MCF 10A (cell line): ENCODE results near the gene METTL15. TPM values are rescaled to one million over a fixed set of nuclear protein-coding genes. Genes with fewer than 3 reads are reported as not detected.
"Not testable (repeated sequence)": the region's sequence is repeated elsewhere in the genome, so short reads cannot be mapped to it uniquely, and the experiment has no call there.

Source experiments
- BruUV-seq: library from RNA; stranded (reverse); fragments of 400-500 nt; replicated peaks from 2 replicates; lab custom pipeline; 2021; lab: Mats Ljungman, UMichigan
- CTCF ChIA-PET: fragments of 300-600 bp; sonication (Branson Sonifier 250); formaldehyde crosslinking; extraction: SDS; loops from one replicate; lab custom pipeline; 2021; ENCODE audit warnings: antibody characterized with exemption, inconsistent platforms; lab: Yijun Ruan, JAX
- POLR2A ChIA-PET: fragments of 300-600, 350-650 bp; sonication (Branson Sonifier 250); formaldehyde crosslinking; extraction: SDS; loops from one replicate; lab custom pipeline; 2020; ENCODE audit warnings: antibody characterized with exemption, inconsistent platforms; lab: Yijun Ruan, JAX
- DNase-seq: peaks from one replicate; pipeline ENCODE4 v3.0.0-alpha.2; 2018; ENCODE audit not compliant: unreplicated experiment
- H3K27ac Mint-ChIP-seq: one replicate; pipeline ENCODE4 v1.8.0; 2022; ENCODE audit warnings: mild to moderate bottlenecking, low read depth, mixed read lengths; ENCODE audit not compliant: unreplicated experiment
- H3K27me3 Mint-ChIP-seq: one replicate; pipeline ENCODE4 v1.8.0; 2022; ENCODE audit warnings: mixed read lengths; ENCODE audit not compliant: insufficient read depth, unreplicated experiment
- H3K36me3 Mint-ChIP-seq: one replicate; pipeline ENCODE4 v1.8.0; 2022; ENCODE audit warnings: mild to moderate bottlenecking, moderate library complexity, mixed read lengths; ENCODE audit not compliant: insufficient read depth, unreplicated experiment
- H3K4me1 Mint-ChIP-seq: one replicate; pipeline ENCODE4 v1.8.0; 2022; ENCODE audit warnings: mixed read lengths; ENCODE audit not compliant: insufficient read depth, unreplicated experiment
- H3K4me3 Mint-ChIP-seq: one replicate; pipeline ENCODE4 v1.8.0; 2022; ENCODE audit warnings: mild to moderate bottlenecking, moderate library complexity, mixed read lengths; ENCODE audit not compliant: unreplicated experiment
- H3K9me3 Mint-ChIP-seq: one replicate; pipeline ENCODE4 v1.8.0; 2022; ENCODE audit warnings: mixed read lengths; ENCODE audit not compliant: unreplicated experiment
- CTCF ChIP-seq: fragments of 200-600 bp; IDR thresholded peaks from one replicate; pipeline ENCODE4 v1.8.0; 2022; ENCODE audit warnings: antibody characterized with exemption, mild to moderate bottlenecking; ENCODE audit not compliant: unreplicated experiment
- intact Hi-C: fragments of 100-400 bp; cut with micrococcal nuclease; formaldehyde crosslinking; loops from 2 replicates; pipeline ENCODE4 v1.14.1; 2022
- total RNA-seq: library from RNA; stranded (reverse); gene quantifications from 2 replicates; pipeline ENCODE4 v1.2.3, GENCODE V29; 2022

METTL15 gene
- total RNA-seq, 1 experiment from 2014 or later: 16.8 TPM

DNA sequence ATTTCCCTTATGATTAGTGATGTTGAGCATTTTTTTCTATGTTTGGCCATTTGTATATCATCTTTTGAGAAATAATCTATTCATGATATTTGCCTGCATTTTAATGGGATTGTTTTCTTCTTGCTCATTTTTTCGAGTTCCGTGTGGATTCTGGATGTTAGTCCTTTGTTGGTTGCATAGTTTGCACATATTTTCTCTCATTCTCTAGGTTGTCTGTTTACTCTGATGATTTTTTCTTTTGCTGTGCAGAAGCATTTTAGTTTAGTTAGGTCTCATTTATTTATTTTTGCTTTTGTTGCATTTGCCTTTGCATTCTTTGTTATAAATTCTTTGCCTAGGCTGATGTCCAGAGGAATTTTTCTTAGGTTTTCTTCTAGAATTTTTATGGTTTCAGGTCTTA, 87.3 kb downstream of the METTL15 start:
- Mint-ChIP-seq H3K27me3 (no peaks in the 10 kb centered on the region), H3K4me1 (no peaks in the 10 kb centered on the region), H3K4me3 (no peak overlapping the region), H3K9me3 (no peaks in the 10 kb centered on the region), H3K27ac (no peak overlapping the region), H3K36me3 (peaks cover 9% of the 10 kb centered on the region)
- TF ChIP-seq CTCF: no peak
- BruUV-seq: no TSS peak
- DNase-seq: no peak
- CTCF ChIA-PET: no interaction called here
- POLR2A ChIA-PET: no interaction called here
- intact Hi-C loops: no loop called here

GRCh38 chr11:28209906-28210305, 101.7 kb downstream of the METTL15 start:
- intact Hi-C loops: no loop called here
- ChIA-PET CTCF (no interaction called here), POLR2A (no interaction called here)
- H3K36me3 Mint-ChIP-seq: peaks cover 29% of the 10 kb centered on the region
- H3K9me3 Mint-ChIP-seq: no peaks in the 10 kb centered on the region
- H3K4me3 Mint-ChIP-seq: no peak overlapping the region
- no peak for DNase-seq
- no peaks in the 10 kb centered on the region for H3K4me1 Mint-ChIP-seq
- TF ChIP-seq CTCF: no peak
- no peak overlapping the region for H3K27ac Mint-ChIP-seq
- BruUV-seq: no TSS peak
- no peaks in the 10 kb centered on the region for H3K27me3 Mint-ChIP-seq

DNA sequence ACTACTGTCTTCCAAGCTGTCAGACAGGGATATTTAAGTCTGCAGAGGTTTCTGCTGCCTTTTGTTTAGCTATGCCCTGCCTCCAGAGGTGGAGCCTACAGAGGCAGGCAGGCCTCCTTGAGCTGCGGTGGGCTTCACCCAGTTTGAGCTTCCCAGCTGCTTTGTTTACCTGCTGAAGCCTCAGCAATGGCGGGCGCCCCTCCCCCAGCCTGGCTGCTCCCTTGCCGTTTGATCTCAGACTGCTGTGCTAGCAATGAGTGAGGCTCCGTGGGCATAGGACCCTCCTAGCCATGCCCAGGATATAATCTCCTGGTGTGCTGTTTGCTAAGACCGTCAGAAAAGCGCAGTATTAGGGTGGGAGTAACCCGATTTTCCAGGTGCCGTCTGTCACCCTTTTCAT, 113.9 kb downstream of the METTL15 start:
- H3K9me3 Mint-ChIP-seq, BruUV-seq, H3K4me3 Mint-ChIP-seq, H3K4me1 Mint-ChIP-seq, POLR2A ChIA-PET, H3K36me3 Mint-ChIP-seq, DNase-seq, intact Hi-C loops, CTCF ChIA-PET, H3K27ac Mint-ChIP-seq, H3K27me3 Mint-ChIP-seq: not testable (repeated sequence)

GRCh38 chr11:28223577-28223976, 115.4 kb downstream of the METTL15 start:
- no peak for TF ChIP-seq CTCF
- CTCF ChIA-PET: no interaction called here
- no peak overlapping the region for H3K27ac Mint-ChIP-seq
- H3K4me1 Mint-ChIP-seq: peaks cover 12% of the 10 kb centered on the region
- no peak overlapping the region for H3K4me3 Mint-ChIP-seq
- H3K9me3 Mint-ChIP-seq: no peaks in the 10 kb centered on the region
- H3K27me3 Mint-ChIP-seq: no peaks in the 10 kb centered on the region
- POLR2A ChIA-PET: interaction anchor here (0.7 kb wide), 1 partner anchor 117 kb away, joined by 3 read pairs; no protein-coding TSS in a partner anchor
- intact Hi-C loops: no loop called here
- BruUV-seq: no TSS peak
- DNase-seq: no peak
- H3K36me3 Mint-ChIP-seq: peaks cover 6% of the 10 kb centered on the region

- peaks cover 6% of the 10 kb centered on the region for H3K36me3 Mint-ChIP-seq
- peaks cover 12% of the 10 kb centered on the region for H3K4me1 Mint-ChIP-seq
- H3K27me3 Mint-ChIP-seq: no peaks in the 10 kb centered on the region
- ChIA-PET CTCF (no interaction called here), POLR2A (interaction anchor here (0.7 kb wide), 1 partner anchor 118 kb away, joined by 3 read pairs; no protein-coding TSS in a partner anchor)
- no peak for DNase-seq
- no TSS peak for BruUV-seq
- no peak overlapping the region for H3K4me3 Mint-ChIP-seq
- no peak overlapping the region for H3K27ac Mint-ChIP-seq
- no peaks in the 10 kb centered on the region for H3K9me3 Mint-ChIP-seq
- intact Hi-C loops: no loop called here
- no peak for TF ChIP-seq CTCF
Measured at GRCh38 chr11:28223994-28224393, 115.8 kb downstream of the METTL15 start.
